Stimulated activated CD4-positive, alpha-beta T cell treated with anti-CD3 and anti-CD28 coated beads, Interleukin-4, amount 100 ng/mL, for 1 hour (primary cell): Measurements from ENCODE around the gene ADAMTS18.
"Not testable (repeated sequence)": the region's sequence is repeated elsewhere in the genome, so short reads cannot be mapped to it uniquely, and the experiment has no call there.

Experiments
- DNase-seq: peaks from one replicate; pipeline ENCODE4 v3.0.0-alpha.2; 2020

The ADAMTS18 gene

GRCh38 chr16:77434530-77435271 is at the start of gene ADAMTS18:
Gene ADAMTS18, minus strand, starts transcription at chr16:77435034. Its CDS starts 339 bp downstream, at chr16:77434695.
- DNase-seq: no peak

- no peak for DNase-seq
These were observed 46.0 kb upstream of the ADAMTS18 start for GRCh38 chr16:77480681-77481315.

- DNase-seq: no peak
These were observed 37.4 kb upstream of the ADAMTS18 start for GRCh38 chr16:77472262-77472661.

GRCh38 chr16:77470851-77471250 is 36.0 kb upstream of the ADAMTS18 start:
- no peak for DNase-seq

- DNase-seq: no peak
These were observed 34.8 kb upstream of the ADAMTS18 start for GRCh38 chr16:77469634-77470033.

GRCh38 chr16:77468831-77469230 is 34.0 kb upstream of the ADAMTS18 start:
- DNase-seq: no peak

- DNase-seq: no peak
These were observed 33.0 kb upstream of the ADAMTS18 start for GRCh38 chr16:77467821-77468335.

- not testable (repeated sequence) for DNase-seq
These were observed 28.8 kb upstream of the ADAMTS18 start for GRCh38 chr16:77463659-77464058.

GRCh38 chr16:77462894-77463293 is 28.1 kb upstream of the ADAMTS18 start:
- DNase-seq: no peak

- DNase-seq: no peak
These were observed 24.9 kb upstream of the ADAMTS18 start for GRCh38 chr16:77459534-77460254.

GRCh38 chr16:77457046-77457445 is 22.2 kb upstream of the ADAMTS18 start:
- no peak for DNase-seq

GRCh38 chr16:77452243-77452642 is 17.4 kb upstream of the ADAMTS18 start:
- DNase-seq: no peak

- no peak for DNase-seq
These were observed 16.1 kb upstream of the ADAMTS18 start for GRCh38 chr16:77450790-77451487.

- DNase-seq: no peak
These were observed 14.4 kb upstream of the ADAMTS18 start for GRCh38 chr16:77449208-77449607.

GRCh38 chr16:77445324-77445723 is 10.5 kb upstream of the ADAMTS18 start:
- no peak for DNase-seq

GRCh38 chr16:77444147-77444460 is 9.3 kb upstream of the ADAMTS18 start:
- DNase-seq: no peak

- no peak for DNase-seq
These were observed 8.7 kb upstream of the ADAMTS18 start for GRCh38 chr16:77443357-77444146.

- no peak for DNase-seq
These were observed 7.2 kb upstream of the ADAMTS18 start for GRCh38 chr16:77442078-77442477.

GRCh38 chr16:77439106-77439505 is 4.3 kb upstream of the ADAMTS18 start:
- no peak for DNase-seq

- no peak for DNase-seq
These were observed 3.0 kb upstream of the ADAMTS18 start for GRCh38 chr16:77437859-77438258.

GRCh38 chr16:77435272-77435820 is 512 bp upstream of the ADAMTS18 start:
- no peak for DNase-seq

GRCh38 chr16:77434022-77434529 is 758 bp downstream of the ADAMTS18 start:
- DNase-seq: no peak
